Glutamatergic neuron (in vitro differentiated cells): Measurements from ENCODE around the gene ELMOD1. TPM values are rescaled to one million over a fixed set of nuclear protein-coding genes. Genes with fewer than 3 reads are reported as not detected.
A peak's percentile ranks its signal among the peaks of the same experiment; 100 is the strongest.

Experiments used
- DNase-seq: peaks from one replicate; pipeline ENCODE4 v3.0.0; 2022
- H3K27ac Mint-ChIP-seq: one replicate; pipeline ENCODE4 v1.8.0; 2020; ENCODE audit warnings: mild to moderate bottlenecking, mixed read lengths, inconsistent platforms; ENCODE audit not compliant: unreplicated experiment
- H3K27me3 Mint-ChIP-seq: one replicate; pipeline ENCODE4 v1.8.0; 2020; ENCODE audit warnings: mild to moderate bottlenecking, moderate library complexity, mixed read lengths, inconsistent platforms; ENCODE audit not compliant: unreplicated experiment
- H3K36me3 Mint-ChIP-seq: one replicate; pipeline ENCODE4 v1.8.0; 2020; ENCODE audit warnings: mild to moderate bottlenecking, mixed read lengths, inconsistent platforms; ENCODE audit not compliant: unreplicated experiment
- H3K4me1 Mint-ChIP-seq: one replicate; pipeline ENCODE4 v1.8.0; 2020; ENCODE audit warnings: mild to moderate bottlenecking, low read depth, mixed read lengths, inconsistent platforms; ENCODE audit not compliant: unreplicated experiment
- H3K4me3 Mint-ChIP-seq: one replicate; pipeline ENCODE4 v1.8.0; 2020; ENCODE audit warnings: mild to moderate bottlenecking, mixed read lengths, inconsistent platforms; ENCODE audit not compliant: unreplicated experiment
- H3K9me3 Mint-ChIP-seq: one replicate; pipeline ENCODE4 v1.8.0; 2020; ENCODE audit warnings: mild to moderate bottlenecking, moderate library complexity, mixed read lengths, inconsistent platforms; ENCODE audit not compliant: unreplicated experiment
- total RNA-seq: library from RNA; stranded (reverse); fragmentation: NEBNext Ultra II Directional; extraction: Animal tissue kit (Norgen Biotek cat#: 25700); gene quantifications from one replicate; pipeline ENCODE4 v1.2.1, GENCODE V29; 2021; ENCODE audit not compliant: unreplicated experiment
- TF ChIP-seq, protein P1 (sequence below): fragments of 200-600 bp; sonication (generic); IDR thresholded peaks from one replicate; pipeline ENCODE4 v1.5.0; 2021; ENCODE audit not compliant: partially characterized antibody, unreplicated experiment

Gene ELMOD1
- total RNA-seq, 1 donor from 2014 or later = 0.81 TPM

DNA sequence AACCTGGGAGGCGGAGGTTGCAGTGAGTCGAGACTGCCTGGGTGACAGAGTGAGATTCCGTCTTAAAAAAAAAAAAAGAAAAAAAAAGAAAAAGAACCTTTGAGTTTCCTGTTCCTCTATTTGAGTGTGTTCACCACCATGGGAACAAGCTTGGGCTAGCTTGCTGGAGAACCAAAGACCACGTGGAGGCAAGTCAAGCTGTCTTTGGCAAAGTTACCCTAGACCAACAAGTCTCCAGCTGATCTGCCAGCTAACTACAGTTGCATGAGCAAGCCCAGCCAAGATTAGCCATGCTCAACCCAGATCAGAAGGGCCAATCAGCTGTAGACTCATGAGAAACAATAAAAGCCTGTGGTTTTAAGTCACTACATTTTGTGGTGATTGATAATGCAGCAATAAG is 91.2 kb downstream of the ELMOD1 start:
- Mint-ChIP-seq H3K36me3 (no peaks in the 10 kb centered on the region), H3K27ac (no peak overlapping the region), H3K27me3 (peaks cover 2% of the 10 kb centered on the region), H3K9me3 (no peaks in the 10 kb centered on the region), H3K4me1 (no peaks in the 10 kb centered on the region), H3K4me3 (no peak overlapping the region)
- TF ChIP-seq, protein P1, sequence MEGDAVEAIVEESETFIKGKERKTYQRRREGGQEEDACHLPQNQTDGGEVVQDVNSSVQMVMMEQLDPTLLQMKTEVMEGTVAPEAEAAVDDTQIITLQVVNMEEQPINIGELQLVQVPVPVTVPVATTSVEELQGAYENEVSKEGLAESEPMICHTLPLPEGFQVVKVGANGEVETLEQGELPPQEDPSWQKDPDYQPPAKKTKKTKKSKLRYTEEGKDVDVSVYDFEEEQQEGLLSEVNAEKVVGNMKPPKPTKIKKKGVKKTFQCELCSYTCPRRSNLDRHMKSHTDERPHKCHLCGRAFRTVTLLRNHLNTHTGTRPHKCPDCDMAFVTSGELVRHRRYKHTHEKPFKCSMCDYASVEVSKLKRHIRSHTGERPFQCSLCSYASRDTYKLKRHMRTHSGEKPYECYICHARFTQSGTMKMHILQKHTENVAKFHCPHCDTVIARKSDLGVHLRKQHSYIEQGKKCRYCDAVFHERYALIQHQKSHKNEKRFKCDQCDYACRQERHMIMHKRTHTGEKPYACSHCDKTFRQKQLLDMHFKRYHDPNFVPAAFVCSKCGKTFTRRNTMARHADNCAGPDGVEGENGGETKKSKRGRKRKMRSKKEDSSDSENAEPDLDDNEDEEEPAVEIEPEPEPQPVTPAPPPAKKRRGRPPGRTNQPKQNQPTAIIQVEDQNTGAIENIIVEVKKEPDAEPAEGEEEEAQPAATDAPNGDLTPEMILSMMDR = no peak
- DNase-seq = no peak

DNA sequence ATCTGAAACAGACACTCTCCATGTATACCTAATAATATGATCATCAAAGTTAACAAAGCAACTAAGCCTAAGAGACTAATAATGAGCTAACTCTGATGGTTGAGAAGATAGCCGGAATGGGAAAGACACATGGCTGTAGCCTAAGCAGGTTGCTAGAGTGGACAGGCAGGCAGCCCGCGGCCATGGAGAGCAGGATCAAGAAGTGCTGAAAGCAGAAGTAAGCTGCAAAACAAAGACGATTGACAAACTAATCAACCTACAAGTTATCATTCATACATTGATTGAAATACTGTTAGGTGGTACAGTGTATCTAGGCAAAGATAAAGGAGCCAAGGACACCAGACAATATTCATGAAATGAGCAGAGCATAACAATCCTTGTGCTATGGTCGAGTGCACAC is 91.6 kb downstream of the ELMOD1 start:
- TF ChIP-seq, protein P1 = no peak
- H3K27ac Mint-ChIP-seq = no peak overlapping the region
- H3K27me3 Mint-ChIP-seq = peaks cover 2% of the 10 kb centered on the region
- H3K4me1 Mint-ChIP-seq = no peaks in the 10 kb centered on the region
- no peak overlapping the region for H3K4me3 Mint-ChIP-seq
- no peaks in the 10 kb centered on the region for H3K36me3 Mint-ChIP-seq
- no peak for DNase-seq
- H3K9me3 Mint-ChIP-seq = no peaks in the 10 kb centered on the region

GRCh38 chr11:107683061-107683460 is 92.1 kb downstream of the ELMOD1 start:
- Mint-ChIP-seq H3K27ac (no peak overlapping the region), H3K4me3 (no peak overlapping the region)

GRCh38 chr11:107683807-107684206 is 92.9 kb downstream of the ELMOD1 start:
- Mint-ChIP-seq H3K4me1 (no peaks in the 10 kb centered on the region), H3K4me3 (no peak overlapping the region), H3K36me3 (no peaks in the 10 kb centered on the region), H3K27ac (no peak overlapping the region), H3K9me3 (no peaks in the 10 kb centered on the region), H3K27me3 (peaks cover 2% of the 10 kb centered on the region)
- no peak for DNase-seq
- TF ChIP-seq, protein P1 = peak; percentile 71

More at GRCh38 chr11:107683061-107683460, 92.1 kb downstream of the ELMOD1 start:
- Mint-ChIP-seq H3K27me3 (peaks cover 2% of the 10 kb centered on the region), H3K9me3 (no peaks in the 10 kb centered on the region), H3K36me3 (no peaks in the 10 kb centered on the region), H3K4me1 (no peaks in the 10 kb centered on the region)
- no peak for DNase-seq
- TF ChIP-seq, protein P1 = no peak

- Mint-ChIP-seq H3K9me3 (no peaks in the 10 kb centered on the region), H3K27ac (no peak overlapping the region), H3K27me3 (no peaks in the 10 kb centered on the region), H3K4me3 (no peak overlapping the region), H3K4me1 (no peaks in the 10 kb centered on the region), H3K36me3 (no peaks in the 10 kb centered on the region)
- TF ChIP-seq, protein P1 = no peak
- no peak for DNase-seq
Measured at GRCh38 chr11:107688322-107688918, 97.5 kb downstream of the ELMOD1 start.
